OCI-LY3 (cell line): ENCODE data around the gene NME3.

Source experiments
- EZH2phosphoT487 ChIP-seq: fragments of 200-600 bp; shearing (Covaris generic); IDR thresholded peaks from 2 replicates; pipeline ENCODE4 v1.6.1; 2018; ENCODE audit warnings: antibody characterized with exemption, mixed run types, low read depth
- TF ChIP-seq, protein P1 (sequence below): fragments of 200-600, 300-600 bp; sonication (generic); IDR thresholded peaks from 2 replicates; pipeline ENCODE4 v1.5.1; 2014; ENCODE audit warnings: antibody characterized with exemption, low read length, low read depth

DNA sequence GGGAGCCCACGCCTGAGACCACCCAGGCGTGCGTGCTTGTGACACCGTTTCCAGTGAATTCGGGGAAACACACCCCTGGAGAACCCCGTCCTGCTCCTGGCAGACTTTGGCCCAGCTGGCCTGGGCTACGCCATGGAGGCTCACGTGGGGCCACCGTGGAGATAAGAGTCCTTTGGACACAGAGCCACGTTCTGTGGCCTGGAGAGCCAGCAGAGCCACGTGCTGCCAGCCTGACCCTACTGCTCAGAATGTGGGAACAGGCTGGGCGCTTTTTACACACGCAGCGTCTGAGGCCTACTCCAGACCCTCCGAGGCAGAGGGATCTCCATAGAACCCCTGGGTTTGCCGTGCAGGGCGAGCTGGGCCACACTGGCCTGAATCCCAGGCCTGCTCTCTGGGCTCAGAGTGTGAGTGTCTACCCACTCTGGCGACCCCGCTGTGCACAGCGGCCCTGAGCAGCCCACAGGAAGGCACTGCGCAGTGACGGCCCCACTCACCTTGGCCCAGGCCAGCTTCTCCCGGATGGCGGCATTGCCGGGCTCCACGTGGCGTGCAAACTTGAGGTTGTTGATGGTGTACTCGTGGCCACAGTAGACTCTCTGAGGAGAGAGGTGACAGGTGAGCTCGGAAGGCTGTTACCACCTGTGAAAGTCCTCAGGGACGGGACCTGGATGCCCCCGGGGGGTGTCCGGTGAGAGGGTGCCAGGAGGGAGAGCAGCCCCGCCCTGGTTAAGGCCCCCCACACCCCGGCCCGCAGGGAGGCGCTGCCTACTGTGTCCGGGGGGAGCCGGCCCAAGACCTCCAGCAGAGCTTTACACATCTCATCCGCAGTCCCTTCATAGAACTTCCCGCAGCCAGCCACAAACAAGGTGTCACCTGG lies 45.3 kb upstream of the NME3 start:
- TF ChIP-seq, protein P1, sequence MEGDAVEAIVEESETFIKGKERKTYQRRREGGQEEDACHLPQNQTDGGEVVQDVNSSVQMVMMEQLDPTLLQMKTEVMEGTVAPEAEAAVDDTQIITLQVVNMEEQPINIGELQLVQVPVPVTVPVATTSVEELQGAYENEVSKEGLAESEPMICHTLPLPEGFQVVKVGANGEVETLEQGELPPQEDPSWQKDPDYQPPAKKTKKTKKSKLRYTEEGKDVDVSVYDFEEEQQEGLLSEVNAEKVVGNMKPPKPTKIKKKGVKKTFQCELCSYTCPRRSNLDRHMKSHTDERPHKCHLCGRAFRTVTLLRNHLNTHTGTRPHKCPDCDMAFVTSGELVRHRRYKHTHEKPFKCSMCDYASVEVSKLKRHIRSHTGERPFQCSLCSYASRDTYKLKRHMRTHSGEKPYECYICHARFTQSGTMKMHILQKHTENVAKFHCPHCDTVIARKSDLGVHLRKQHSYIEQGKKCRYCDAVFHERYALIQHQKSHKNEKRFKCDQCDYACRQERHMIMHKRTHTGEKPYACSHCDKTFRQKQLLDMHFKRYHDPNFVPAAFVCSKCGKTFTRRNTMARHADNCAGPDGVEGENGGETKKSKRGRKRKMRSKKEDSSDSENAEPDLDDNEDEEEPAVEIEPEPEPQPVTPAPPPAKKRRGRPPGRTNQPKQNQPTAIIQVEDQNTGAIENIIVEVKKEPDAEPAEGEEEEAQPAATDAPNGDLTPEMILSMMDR, result no peak
- no peak for TF ChIP-seq EZH2phosphoT487
